GM12864 (cell line): Measurements from ENCODE around the gene MED4.

Experiments
- DNase-seq: peaks from one replicate; pipeline ENCODE4 v3.0.0-alpha.2; 2011; ENCODE audit warnings: low read depth
- H3K4me3 ChIP-seq: 2 replicates; pipeline ENCODE4 v1.5.1; 2011; ENCODE audit warnings: mild to moderate bottlenecking, low read depth, low read length, control low read depth
- TF ChIP-seq, protein P1 (sequence below): IDR thresholded peaks from 2 replicates; pipeline ENCODE4 v1.5.1; 2011; ENCODE audit warnings: low read depth, mild to moderate bottlenecking, moderate library complexity, low read length, control low read depth, inconsistent platforms; ENCODE audit errors: missing control alignments

Gene MED4

DNA sequence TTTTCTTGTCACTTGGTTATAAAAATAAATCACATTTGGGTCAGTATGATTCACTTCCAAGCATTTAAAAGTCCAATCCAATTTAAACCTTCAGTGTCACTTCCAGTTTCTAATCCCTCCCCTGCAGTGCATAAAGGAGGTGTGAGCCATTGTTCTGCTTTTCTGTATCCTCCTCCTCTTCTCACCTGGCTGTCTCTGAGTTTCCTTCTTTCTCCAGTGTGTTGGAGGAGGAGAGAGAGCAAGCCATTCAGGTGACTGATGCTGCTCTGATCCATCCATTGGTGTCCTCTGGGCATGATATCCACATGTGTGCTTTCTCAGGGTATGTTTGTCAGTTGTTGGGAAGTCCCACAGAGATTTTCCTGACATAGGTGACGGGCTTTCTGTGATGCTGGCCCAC is 56.1 kb downstream of the MED4 start:
- H3K4me3 ChIP-seq, result peak overlapping the region; percentile 63
- peak; percentile 4 for DNase-seq
- TF ChIP-seq, protein P1, sequence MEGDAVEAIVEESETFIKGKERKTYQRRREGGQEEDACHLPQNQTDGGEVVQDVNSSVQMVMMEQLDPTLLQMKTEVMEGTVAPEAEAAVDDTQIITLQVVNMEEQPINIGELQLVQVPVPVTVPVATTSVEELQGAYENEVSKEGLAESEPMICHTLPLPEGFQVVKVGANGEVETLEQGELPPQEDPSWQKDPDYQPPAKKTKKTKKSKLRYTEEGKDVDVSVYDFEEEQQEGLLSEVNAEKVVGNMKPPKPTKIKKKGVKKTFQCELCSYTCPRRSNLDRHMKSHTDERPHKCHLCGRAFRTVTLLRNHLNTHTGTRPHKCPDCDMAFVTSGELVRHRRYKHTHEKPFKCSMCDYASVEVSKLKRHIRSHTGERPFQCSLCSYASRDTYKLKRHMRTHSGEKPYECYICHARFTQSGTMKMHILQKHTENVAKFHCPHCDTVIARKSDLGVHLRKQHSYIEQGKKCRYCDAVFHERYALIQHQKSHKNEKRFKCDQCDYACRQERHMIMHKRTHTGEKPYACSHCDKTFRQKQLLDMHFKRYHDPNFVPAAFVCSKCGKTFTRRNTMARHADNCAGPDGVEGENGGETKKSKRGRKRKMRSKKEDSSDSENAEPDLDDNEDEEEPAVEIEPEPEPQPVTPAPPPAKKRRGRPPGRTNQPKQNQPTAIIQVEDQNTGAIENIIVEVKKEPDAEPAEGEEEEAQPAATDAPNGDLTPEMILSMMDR, result no peak

DNA sequence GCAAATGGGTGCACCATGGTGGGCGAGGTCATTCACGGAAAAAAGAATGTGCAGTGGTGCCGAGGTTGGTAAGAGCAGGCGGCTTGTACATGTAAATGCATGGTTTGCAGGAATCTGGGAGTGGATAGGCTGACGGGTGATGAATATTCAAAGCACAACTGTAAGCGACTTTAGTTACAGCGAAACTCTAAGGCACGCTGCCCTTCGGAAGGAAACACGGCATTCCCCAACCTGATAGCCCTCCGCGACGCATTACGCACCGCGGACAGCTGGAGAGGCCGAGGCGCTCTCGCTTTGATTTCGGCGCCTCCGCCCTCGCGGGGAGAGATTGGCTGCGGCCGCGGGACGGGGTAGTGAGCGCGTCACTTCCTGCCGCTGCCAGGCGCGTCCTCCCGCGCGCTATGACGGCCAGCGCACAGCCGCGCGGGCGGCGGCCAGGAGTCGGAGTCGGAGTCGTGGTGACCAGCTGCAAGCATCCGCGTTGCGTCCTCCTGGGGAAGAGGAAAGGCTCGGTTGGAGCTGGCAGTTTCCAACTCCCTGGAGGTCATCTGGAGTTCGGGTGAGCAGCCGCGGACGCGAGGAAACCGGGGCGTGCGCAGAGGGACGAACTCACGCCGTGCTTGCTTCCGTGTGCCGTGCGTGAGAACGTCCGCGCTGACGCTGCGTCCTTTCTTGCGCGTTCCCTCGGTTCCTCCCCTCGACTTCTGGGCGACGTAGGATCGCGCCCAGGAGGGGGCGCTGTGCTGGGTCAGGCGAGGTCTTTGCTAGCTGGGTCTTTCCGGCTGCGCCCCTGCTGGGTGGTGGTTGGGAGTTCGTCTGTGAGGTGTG is 57.3 kb downstream of the MED4 start, which contains the start of gene NUDT15:
TSS of gene NUDT15 (plus strand) at position 381 of the 828 bp plus-strand sequence. CDS start at position 402, 21 bp downstream.
- DNase-seq, result peak; percentile 96
- H3K4me3 ChIP-seq, result peak within 1 kb of the TSS; percentile 63

DNA sequence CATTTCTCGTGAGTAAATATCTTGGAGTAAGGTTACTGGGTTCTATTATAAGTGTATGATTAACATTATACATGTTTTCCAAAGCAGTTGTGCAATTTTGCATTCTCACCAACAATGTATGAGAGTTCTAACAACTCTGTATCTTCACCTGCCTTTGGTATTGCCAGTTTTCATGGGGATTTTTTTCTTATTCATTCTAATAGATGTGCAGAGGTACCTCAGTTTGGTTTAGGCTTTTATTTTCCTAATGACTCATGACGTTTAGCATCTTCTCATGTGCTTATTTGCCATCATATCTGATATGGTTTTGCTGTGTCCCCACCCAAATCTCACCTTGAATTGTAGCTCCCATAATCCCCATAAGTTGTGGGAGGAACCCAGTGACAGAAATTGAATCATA is 65.0 kb downstream of the MED4 start:
- H3K4me3 ChIP-seq, result no peak overlapping the region
- no peak for DNase-seq
- TF ChIP-seq, protein P1, result no peak

More for the DNA sequence above, 57.3 kb downstream of the MED4 start, which contains the start of gene NUDT15:
- TF ChIP-seq, protein P1, result peak; percentile 100

DNA sequence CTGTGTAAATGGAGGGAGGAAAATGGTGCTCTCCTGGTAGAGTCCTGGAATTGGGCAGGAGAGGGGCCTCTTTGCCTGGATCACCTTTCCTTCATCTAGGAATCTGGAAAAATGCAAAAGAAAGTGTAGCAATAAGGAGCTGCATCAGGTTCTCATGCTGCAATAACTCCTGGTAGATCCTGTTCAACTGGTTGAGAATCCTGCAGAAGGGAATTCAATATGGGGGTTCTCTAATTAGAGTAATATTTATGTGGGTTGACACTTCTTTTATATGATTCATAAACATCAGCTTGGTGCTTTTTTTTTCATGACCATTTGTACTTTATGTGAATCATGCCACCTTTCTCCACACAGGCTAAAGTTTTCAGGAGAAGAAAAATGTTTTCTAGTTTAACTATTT is 66.8 kb downstream of the MED4 start:
- DNase-seq, result no peak
- TF ChIP-seq, protein P1, result no peak

More for the DNA sequence above, 66.8 kb downstream of the MED4 start:
- no peak overlapping the region for H3K4me3 ChIP-seq
